Right cardiac atrium (tissue), 5 donors: ENCODE results near the gene USP2. TPM values are rescaled to one million over a fixed set of nuclear protein-coding genes. Genes with fewer than 3 reads are reported as not detected.

ENCODE experiments used
- ATAC-seq, 2 donors: fragments of 200-7000 bp; cut with Tn5 transposase; one replicate each; pipeline versions ENCODE4 v1.8.0 to v1.9.1; 2020; ENCODE audit warnings: moderate library complexity in 2 of 2, mild to moderate bottlenecking in 1 of 2
- DNase-seq, 3 donors: peaks; one replicate each; pipeline ENCODE4 v3.0.0-alpha.2; 2020
- H3K27ac ChIP-seq: one replicate; pipeline ENCODE4 v1.5.1; 2013; ENCODE audit warnings: mild to moderate bottlenecking, low read length, control low read depth, moderate library complexity
- H3K27me3 ChIP-seq: one replicate; pipeline ENCODE4 v1.6.1; 2013; ENCODE audit not compliant: control insufficient read depth, insufficient read depth
- H3K4me1 ChIP-seq: one replicate; pipeline ENCODE4 v1.6.1; 2013; ENCODE audit warnings: low read length; ENCODE audit not compliant: control insufficient read depth, insufficient read depth
- H3K4me3 ChIP-seq: one replicate; pipeline ENCODE4 v1.5.1; 2013; ENCODE audit warnings: low read length, control low read depth
- H3K9me3 ChIP-seq: one replicate; pipeline ENCODE4 v1.6.1; 2013; ENCODE audit warnings: low read length; ENCODE audit not compliant: control insufficient read depth
- WGBS: extraction: QIAGEN DNeasy Blood & Tissue Kit; methylation state at CpG from one replicate; pipeline ENCODE4 v1.1.7; 2013; 5-methylcytosine and 5-hydroxymethylcytosine counted together
- intact Hi-C, 4 donors: fragments of 100-400 bp; cut with DNase I; formaldehyde crosslinking; loops; one replicate each; pipeline versions ENCODE4 v1.11.0 to v1.14.0; 2022 to 2023
- polyA plus RNA-seq: library from polyadenylated mRNA; stranded (reverse); fragments of 200-250 nt; gene quantifications from one replicate; pipeline ENCODE4 v1.2.3, GENCODE V29; 2013
- total RNA-seq, 4 donors: library from RNA; stranded (reverse); fragmentation: NEBNext Ultra II Directional; extraction: Animal tissue kit (Norgen Biotek cat#: 25700); gene quantifications; one replicate each; pipeline ENCODE4 v1.2.1, GENCODE V29; 2021
- donor health status: healthy with polysubstance abuse.
- donor health status: DM: no; HTN: yes; CAD: no.
- donor health status: DM: no; HTN: no; CAD: no.
- donor health status: DM: no; HTN: yes; CAD: no; lungs with severe emphysema.
- donor health status: DM: yes; HTN: yes; CAD: no.

The USP2 gene
- total and polyA plus RNA-seq, 5 donors: 57.1 to 98.4 (median 93.1) TPM

- intact Hi-C loops: no loop called here
- no peak overlapping the region for H3K4me3 ChIP-seq
- DNase-seq: peak in 2 of 3 donors; percentile 78
These were observed 20.3 kb downstream of the USP2 start for GRCh38 chr11:119361056-119361787.

GRCh38 chr11:119359365-119360214, 21.9 kb downstream of the USP2 start:
- no peak overlapping the region for H3K4me3 ChIP-seq
- DNase-seq: no peak
- H3K27me3 ChIP-seq: no peaks in the 10 kb centered on the region
- WGBS: 76% methylated on average over 10 of the region's 10 CpGs
- intact Hi-C loops: loop anchor here in 2 of 4 donors (10.0 kb wide), 1 partner anchor 115 kb away; no protein-coding TSS in a partner anchor
- peak overlapping the region; percentile 71 for H3K27ac ChIP-seq
- H3K9me3 ChIP-seq: no peaks in the 10 kb centered on the region
- no peak for ATAC-seq
- H3K4me1 ChIP-seq: no peaks in the 10 kb centered on the region

More at GRCh38 chr11:119361056-119361787, 20.3 kb downstream of the USP2 start:
- WGBS: 36% methylated on average over 8 of the region's 8 CpGs
- Histone ChIP-seq H3K4me1 (no peaks in the 10 kb centered on the region), H3K27me3 (no peaks in the 10 kb centered on the region), H3K9me3 (no peaks in the 10 kb centered on the region), H3K27ac (peak overlapping the region; percentile 92)
- peak; percentile 73 to 78 for ATAC-seq

- Histone ChIP-seq H3K4me1 (no peaks in the 10 kb centered on the region), H3K27ac (peak overlapping the region; percentile 28), H3K4me3 (peak overlapping the region; percentile 48), H3K9me3 (no peaks in the 10 kb centered on the region), H3K27me3 (no peaks in the 10 kb centered on the region)
- intact Hi-C loops: loop anchor here in 2 of 4 donors (2.0 to 10.0 kb wide), 2 partner anchors 16 to 118 kb away; no protein-coding TSS in a partner anchor
- peak in 2 of 3 donors; percentile 52 to 58 for DNase-seq
- whole genome bisulfite sequencing: 33% methylated on average over 13 of the region's 13 CpGs
- peak; percentile 2 to 4 for ATAC-seq
These were observed 24.4 kb downstream of the USP2 start for GRCh38 chr11:119357074-119357473.

GRCh38 chr11:119356349-119357031, 25.0 kb downstream of the USP2 start:
- Histone ChIP-seq H3K9me3 (no peaks in the 10 kb centered on the region), H3K4me1 (no peaks in the 10 kb centered on the region), H3K4me3 (peak overlapping the region; percentile 48), H3K27ac (peak overlapping the region; percentile 28), H3K27me3 (no peaks in the 10 kb centered on the region)
- DNase-seq (peak; percentile 86 to 93 (median 93)), ATAC-seq (peak; percentile 78 to 83)
- 1% methylated on average over 54 of the region's 54 CpGs for WGBS
- intact Hi-C loops: loop anchor here in 2 of 4 donors (2.0 to 10.0 kb wide), 2 partner anchors 16 to 118 kb away; no protein-coding TSS in a partner anchor

GRCh38 chr11:119355091-119355843, 26.2 kb downstream of the USP2 start:
- peak in 1 of 3 donors; percentile 23 for DNase-seq
- no peak for ATAC-seq
- Histone ChIP-seq H3K27ac (no peak overlapping the region), H3K4me3 (no peak overlapping the region), H3K27me3 (no peaks in the 10 kb centered on the region), H3K9me3 (no peaks in the 10 kb centered on the region), H3K4me1 (no peaks in the 10 kb centered on the region)
- intact Hi-C loops: loop anchor here in 2 of 4 donors (10.0 kb wide), 1 partner anchor 120 kb away; no protein-coding TSS in a partner anchor
- WGBS: 65% methylated on average over 9 of the region's 9 CpGs

- Histone ChIP-seq H3K27me3 (no peaks in the 10 kb centered on the region), H3K9me3 (no peaks in the 10 kb centered on the region), H3K4me3 (no peak overlapping the region), H3K4me1 (no peaks in the 10 kb centered on the region), H3K27ac (peak overlapping the region; percentile 72)
- intact Hi-C loops: loop anchor here in 2 of 4 donors (10.0 kb wide), 1 partner anchor 122 kb away; no protein-coding TSS in a partner anchor
- DNase-seq: peak in 2 of 3 donors; percentile 71 to 78
- ATAC-seq: peak; percentile 34 to 67
- 19% methylated on average over 4 of the region's 4 CpGs for WGBS
These were observed 28.6 kb downstream of the USP2 start for GRCh38 chr11:119352857-119353260.

GRCh38 chr11:119351232-119351631, 30.3 kb downstream of the USP2 start:
- intact Hi-C loops: loop anchor here in 2 of 4 donors (10.0 kb wide), 1 partner anchor 124 kb away; no protein-coding TSS in a partner anchor
- 53% methylated on average over 2 of the region's 2 CpGs for WGBS

GRCh38 chr11:119350302-119350701, 31.2 kb downstream of the USP2 start:
- 86% methylated on average over 6 of the region's 6 CpGs for WGBS
- DNase-seq: no peak

More at GRCh38 chr11:119351232-119351631, 30.3 kb downstream of the USP2 start:
- Histone ChIP-seq H3K27me3 (no peaks in the 10 kb centered on the region), H3K9me3 (no peaks in the 10 kb centered on the region), H3K27ac (no peak overlapping the region), H3K4me3 (no peak overlapping the region), H3K4me1 (no peaks in the 10 kb centered on the region)
- ATAC-seq (no peak), DNase-seq (no peak)

GRCh38 chr11:119347940-119348605, 33.4 kb downstream of the USP2 start:
- Histone ChIP-seq H3K9me3 (no peaks in the 10 kb centered on the region), H3K27ac (no peak overlapping the region), H3K4me3 (no peak overlapping the region), H3K4me1 (no peaks in the 10 kb centered on the region), H3K27me3 (no peaks in the 10 kb centered on the region)
- WGBS: 78% methylated on average over 16 of the region's 16 CpGs
- intact Hi-C loops: no loop called here
- DNase-seq (no peak), ATAC-seq (no peak)

More at GRCh38 chr11:119350302-119350701, 31.2 kb downstream of the USP2 start:
- Histone ChIP-seq H3K27me3 (no peaks in the 10 kb centered on the region), H3K27ac (no peak overlapping the region), H3K9me3 (no peaks in the 10 kb centered on the region), H3K4me1 (no peaks in the 10 kb centered on the region), H3K4me3 (no peak overlapping the region)
- intact Hi-C loops: loop anchor here in 2 of 4 donors (10.0 kb wide), 1 partner anchor 124 kb away; no protein-coding TSS in a partner anchor
- ATAC-seq: no peak
